NCI-H2171 treated with DMSO at 0.1 percent for 48 hours (cell line): ENCODE results near the gene EVA1A.

Experiments used
- DNase-seq: peaks from one replicate; lab custom pipeline; 2025; lab: John Stamatoyannopoulos, UW

Gene EVA1A

DNA sequence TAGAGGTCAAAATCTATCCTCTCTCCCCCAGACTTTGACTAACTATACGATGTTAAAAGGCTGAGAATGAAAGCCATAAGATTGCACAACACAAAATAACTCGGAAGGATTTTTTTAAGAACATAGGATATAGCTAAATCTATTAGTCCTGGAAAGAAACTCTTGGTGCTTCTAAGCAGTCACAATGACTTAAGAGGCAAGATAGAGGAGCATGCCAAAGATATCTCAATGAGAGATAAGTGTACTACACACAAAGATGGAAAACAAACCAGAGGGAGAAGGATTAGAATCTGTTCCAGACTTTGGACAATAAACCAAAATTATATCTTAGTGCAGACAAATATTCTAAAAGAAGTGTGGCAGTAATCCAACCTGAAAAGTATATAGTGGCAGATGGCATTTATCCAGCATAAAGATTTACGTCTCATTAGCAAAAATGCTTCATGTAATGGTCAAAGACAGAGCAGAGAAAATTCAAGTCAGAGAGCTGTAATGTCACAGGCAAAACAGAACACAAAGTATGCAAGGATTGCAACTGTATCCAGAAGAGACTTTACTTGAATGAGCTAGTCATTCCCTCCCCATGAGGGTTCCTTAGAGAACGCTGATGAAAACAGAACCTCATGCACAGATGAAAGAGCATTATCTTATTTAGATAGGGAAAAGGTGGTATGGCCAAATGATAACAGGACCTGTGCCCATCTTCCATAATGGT lies 28.8 kb upstream of the EVA1A start:
- DNase-seq = no peak

DNA sequence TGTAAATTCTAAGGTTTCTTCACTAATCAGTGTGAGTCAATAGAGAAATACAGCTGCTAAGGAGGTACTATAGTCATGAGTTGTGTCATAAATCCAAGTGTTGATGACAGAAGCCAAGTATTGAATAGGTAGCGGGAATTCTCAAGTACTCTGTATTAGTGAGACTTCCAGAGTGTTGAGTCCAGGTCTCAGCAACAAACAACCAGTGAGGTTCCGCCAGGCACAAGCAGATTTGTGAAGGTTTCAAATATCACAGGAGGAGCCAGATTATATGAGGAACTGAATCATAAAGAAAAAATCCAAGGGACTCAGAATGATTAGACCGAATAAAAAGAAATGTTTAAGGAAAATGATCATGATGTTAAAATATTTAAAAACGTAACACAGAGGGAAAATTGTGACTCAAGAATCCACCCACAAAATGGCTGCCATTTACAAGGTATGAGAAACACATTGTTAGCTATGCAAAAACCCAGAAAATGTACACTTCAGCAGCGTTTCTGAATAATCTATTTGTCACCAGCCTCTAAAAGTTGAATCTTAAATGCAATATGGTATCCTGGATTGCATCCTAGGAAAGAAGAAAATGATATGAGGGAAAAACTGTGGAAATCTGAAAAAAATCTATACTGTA lies 27.3 kb upstream of the EVA1A start:
- DNase-seq = no peak

DNA sequence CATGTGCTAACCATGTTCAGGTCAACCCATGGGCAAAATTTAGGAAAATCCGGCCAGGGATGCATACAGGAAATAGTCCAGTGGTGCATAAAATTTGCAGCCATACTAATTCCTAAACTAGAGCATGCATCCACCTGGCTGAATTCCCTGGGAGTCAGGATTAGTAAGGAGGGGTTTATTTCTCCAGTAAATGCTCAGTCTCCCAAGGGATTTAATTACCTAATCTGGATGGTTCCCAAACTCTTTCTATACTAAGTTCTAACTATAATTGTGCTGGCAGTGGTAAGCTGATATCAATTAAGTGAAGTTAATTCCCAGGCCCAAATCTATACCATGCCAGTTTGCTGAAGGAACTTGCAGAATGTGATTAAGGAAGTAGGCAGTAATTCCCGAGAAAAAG lies 26.2 kb upstream of the EVA1A start:
- DNase-seq = peak; percentile 41

DNA sequence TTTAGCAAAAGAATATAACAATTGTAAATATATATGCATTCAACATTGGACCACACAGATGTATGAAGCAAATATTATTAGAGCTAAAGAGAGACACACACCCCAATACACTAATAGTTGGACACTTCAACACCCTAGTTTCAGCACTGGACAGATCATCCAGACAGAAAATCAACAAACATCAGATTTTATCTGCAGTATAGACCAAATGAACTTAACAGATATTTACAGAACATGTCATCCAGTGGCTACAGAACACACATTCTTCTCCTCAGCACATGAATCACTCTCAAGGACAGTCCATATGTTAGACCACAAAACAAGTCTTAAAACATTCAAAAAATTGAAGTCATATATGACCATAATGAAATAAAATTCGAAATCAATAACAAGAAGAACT lies 22.1 kb upstream of the EVA1A start:
- no peak for DNase-seq

DNA sequence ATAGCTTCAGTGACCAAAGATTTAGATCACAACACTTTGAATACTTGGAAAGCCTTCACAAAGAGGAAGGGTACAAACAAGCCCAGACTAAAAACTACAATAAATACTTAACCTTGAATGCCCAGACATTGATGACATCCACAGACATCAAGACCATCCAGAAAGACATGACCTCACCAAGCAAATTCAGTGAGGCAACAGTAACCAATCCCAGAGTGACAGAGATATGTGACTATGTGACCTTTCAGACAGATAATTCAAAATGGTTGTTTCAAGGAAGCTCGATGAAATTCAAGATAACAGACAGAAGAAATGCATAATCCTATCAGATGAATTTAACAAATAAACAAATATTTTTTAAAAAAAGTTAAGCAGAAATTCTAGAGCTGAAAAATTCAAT lies 19.9 kb upstream of the EVA1A start:
- DNase-seq = no peak

DNA sequence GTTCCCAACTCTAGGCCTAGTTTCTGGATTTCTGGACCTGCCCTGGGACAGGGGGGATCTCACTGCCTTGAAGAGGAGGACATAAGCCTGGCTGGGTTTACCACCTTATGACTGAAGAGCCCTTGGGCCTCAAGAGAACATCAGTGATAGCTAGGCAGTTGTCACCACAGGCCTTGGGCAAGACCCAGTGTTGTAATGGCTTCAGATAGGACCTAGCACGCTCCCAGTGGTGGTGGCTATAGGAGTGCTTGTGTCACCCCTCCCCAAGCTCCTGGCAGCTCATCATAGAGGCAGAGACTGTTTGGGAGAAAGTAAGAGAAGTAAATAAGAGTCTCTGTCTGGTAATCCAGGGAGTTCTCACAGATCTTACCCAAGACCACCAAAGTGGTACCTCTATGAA lies 19.4 kb upstream of the EVA1A start:
- no peak for DNase-seq

DNA sequence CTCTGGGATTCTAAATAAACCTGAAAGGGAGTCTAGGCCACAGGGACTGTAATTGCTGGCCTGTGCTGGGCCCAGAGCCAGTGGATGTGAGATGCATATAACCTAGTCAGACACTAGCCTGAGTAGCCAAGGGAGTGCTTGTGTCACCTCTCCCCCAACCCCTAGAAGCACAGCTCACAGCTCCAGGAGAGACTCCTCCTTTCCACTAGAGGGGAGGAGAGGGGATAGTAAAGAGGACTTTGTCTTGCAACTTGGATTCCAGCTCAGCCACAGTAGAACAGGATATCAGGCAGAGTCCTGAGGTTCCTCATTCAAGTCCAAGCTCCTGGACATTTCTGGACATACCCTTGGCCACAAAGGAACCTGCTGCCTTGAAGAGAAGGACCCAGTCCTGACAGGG lies 18.4 kb upstream of the EVA1A start:
- no peak for DNase-seq

DNA sequence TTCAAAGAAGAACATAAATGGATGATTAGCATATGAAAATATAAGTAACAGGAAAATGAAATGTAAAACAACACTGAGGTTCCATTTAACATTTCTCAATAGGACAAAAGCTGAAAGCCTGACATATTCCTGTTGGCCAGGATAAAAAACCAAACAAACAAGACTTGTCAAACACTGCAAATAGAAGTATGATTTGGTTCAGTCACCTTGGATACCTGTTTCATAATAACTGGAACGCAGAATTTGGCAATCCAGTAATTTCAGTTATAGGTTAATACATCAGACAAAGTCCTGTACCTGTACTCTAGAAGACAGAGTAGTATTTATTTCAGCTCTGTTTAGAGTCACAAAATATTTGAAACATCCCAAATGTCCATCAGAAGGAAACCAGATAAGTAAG lies 16.5 kb upstream of the EVA1A start:
- DNase-seq = no peak

DNA sequence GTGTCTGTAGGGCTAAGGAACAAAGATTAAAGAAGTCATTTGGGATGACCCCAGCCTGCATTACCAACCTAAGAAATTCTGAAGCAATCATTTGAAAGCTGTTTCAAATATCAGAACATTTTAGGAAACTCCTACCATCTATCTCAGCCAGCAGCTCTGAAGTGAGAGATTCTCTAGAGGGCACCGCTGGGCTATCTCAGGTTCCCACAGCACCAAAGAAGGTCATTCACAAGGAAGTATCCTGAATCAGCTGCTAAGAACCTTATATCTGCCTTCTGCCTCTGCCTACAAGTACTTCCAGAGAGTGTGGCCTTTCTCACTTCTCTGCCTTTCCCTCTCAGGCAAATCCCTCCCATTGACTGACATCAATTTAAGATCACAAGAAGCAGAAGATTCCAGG lies 13.4 kb upstream of the EVA1A start:
- DNase-seq = no peak

DNA sequence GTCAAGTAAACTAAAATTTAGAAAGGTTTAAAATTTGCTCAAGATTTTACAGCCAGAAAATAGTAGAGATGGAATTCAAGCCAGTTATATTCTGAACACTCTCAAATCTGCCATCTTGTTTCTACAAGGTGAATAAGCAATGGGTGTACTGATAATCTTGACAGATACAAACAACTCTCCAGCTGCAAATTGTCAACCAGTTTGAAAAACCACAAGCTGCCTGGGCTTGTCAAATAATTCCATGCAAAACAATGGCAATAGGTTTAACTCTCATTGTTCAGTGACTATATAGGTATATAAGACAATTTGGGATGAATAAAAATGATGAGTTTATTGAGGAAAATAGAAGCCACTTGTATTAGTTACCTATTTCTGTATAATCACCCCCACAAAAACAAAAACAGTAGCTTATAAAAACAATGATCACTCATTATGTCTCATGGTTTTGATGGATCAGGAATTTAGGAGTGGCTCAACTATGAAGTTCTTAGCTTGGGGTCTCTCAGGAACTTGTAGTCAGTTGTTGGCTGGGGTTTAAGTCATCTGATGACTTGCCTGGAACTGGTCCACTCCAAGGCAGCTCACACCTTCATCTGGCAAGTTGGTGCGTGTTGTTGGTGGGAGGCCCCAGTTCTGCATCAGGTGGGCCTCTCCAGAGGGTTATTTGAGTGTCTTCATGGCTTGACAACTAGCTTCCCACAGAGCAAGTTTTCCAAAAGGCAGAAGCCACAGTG lies 12.6 kb upstream of the EVA1A start:
- no peak for DNase-seq

DNA sequence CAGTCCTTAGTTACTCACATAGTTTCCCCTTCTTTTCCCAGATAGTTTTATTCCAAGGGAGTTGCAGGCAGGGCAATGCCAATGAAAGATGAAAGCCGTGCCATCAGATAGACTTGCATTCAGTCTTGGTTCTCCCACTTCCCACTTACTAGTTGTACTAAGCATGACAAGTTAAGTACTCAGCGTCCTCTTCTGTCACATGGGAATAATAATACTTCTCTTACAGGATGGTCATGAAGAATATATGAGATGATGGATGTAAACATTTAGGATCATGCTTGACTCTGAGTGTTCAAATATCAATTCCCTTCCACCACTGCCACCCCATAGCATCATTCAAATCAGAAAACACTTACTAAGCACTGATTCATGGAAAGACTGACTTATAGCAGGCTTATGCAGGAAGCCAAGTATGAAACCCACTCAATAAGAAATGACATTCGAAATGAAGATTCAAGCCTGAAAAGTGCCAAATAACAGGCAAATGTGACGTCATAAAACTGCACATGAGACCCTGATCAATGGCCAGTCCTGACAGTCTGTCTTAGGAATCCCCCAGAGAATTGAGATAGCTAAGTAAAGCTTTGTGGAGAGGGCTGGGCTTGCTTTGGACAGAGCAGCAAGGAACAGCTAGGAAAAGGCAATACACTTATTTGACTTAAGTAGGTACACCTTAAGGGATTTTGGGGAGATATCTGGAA lies 11.1 kb upstream of the EVA1A start:
- DNase-seq = no peak

DNA sequence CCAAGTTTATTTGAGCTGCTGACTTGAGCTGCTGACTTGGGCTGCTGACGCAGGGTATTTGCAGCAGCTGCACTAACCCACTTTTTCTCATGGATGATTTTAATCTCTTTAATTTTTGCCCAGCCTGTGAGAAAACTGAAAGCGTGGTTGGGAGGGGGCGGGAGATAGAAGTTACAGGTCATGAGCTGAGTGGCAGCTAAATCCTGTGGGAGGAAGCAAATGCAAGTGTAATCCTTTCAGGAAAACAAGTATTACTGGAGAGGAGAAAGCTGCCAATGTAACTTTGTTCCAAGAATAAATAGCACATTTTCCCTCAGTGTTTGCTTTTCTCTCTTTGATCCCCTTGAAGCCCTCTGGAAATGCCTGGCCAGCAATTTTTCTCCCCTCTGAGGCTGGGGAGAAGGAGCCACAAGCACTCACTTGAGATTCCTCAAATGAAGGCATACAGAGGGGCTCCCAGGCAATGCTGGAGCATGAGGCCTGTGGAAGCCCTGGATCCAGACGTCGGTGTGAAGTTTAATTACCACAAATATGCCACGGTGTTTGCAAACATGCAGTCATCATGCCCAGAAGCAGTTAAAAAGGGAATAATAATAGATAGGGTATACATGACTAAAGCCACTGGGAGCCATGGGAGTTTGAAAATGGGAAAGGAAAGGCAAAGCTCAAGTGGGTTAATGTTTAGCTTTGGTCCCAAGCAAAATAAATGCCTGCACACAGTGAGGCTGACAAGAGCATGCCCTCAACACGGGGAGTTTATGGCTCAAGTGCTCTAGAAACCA lies 10.4 kb upstream of the EVA1A start:
- DNase-seq = no peak

DNA sequence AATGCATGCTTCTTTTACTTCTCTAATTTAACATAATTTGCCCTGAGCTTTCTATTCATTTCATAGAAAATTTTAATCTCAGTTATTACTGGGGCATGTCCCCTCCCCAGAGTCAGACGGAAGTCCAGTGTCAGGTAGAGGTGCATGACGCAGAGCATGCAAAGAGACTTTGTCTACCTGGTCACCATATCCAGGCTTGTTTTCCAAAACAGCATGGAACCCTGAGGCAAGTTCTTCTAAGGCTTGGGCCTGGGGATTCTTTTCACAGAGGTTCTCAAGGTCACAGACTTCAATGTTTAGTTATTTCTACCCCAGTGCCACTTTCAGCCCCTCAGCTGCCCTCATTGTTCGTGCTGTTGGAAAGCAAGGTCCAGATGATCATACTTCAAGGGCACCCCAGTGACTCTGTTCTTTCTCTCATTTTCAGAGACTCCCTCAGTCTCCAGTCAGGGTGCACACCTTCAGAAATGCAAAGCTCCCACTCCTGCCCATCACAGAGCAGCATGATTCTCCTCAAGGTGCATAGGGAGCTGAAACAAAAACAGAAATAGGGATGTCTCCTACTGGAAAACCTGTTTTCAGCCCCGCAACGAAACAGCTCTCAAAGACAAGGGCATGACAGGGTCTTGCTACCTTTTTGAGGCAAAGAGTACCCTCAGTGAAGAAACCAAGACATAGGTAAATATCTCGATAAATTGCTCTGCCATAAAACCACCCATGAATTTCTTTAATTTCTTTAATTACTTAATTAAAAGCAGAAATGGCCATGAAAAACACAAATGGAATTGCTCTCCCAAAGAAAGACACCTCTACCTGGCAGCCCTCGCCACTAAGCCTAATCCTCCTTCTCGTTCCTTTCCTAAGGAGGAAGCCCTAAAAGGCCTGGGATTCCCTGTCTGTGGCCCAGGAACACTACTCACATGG lies 9.5 kb upstream of the EVA1A start:
- DNase-seq = no peak

DNA sequence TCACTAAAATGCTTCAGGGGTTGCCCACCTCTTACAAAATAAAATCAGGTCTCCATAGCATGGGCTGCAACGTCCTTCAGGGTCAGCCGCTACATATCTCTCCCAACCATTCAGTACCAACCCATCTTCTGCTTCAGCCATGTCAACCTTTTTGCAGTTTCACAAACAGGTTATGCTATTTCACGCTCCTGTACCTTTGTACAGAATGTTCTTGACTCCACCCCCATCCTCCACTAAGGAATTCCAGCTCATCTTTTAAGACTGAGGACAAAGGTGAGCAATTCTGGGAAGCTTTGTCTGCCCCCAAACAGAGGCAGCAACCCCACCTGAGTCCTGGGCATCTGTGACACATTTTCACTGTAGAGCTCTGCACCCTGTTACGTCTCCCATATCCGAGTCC lies 8.8 kb upstream of the EVA1A start:
- DNase-seq = no peak

DNA sequence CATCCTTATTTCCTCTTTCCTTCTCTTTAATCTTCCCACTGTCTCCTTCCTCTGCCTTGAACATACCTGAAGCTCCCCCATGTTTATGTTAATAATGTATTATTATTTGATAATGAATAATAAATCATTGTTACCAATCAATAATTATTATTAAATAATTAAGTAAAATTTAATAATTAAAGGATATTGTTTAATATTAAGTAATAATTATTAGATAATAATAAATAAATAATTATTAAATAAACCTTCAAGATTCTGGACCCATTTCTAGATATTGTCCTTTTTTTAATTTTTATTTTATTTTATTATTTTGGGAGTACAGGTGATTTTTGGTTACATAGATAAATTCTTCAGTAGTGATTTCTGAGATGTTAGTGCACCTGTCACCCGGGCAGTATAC lies 7.4 kb upstream of the EVA1A start:
- no peak for DNase-seq

DNA sequence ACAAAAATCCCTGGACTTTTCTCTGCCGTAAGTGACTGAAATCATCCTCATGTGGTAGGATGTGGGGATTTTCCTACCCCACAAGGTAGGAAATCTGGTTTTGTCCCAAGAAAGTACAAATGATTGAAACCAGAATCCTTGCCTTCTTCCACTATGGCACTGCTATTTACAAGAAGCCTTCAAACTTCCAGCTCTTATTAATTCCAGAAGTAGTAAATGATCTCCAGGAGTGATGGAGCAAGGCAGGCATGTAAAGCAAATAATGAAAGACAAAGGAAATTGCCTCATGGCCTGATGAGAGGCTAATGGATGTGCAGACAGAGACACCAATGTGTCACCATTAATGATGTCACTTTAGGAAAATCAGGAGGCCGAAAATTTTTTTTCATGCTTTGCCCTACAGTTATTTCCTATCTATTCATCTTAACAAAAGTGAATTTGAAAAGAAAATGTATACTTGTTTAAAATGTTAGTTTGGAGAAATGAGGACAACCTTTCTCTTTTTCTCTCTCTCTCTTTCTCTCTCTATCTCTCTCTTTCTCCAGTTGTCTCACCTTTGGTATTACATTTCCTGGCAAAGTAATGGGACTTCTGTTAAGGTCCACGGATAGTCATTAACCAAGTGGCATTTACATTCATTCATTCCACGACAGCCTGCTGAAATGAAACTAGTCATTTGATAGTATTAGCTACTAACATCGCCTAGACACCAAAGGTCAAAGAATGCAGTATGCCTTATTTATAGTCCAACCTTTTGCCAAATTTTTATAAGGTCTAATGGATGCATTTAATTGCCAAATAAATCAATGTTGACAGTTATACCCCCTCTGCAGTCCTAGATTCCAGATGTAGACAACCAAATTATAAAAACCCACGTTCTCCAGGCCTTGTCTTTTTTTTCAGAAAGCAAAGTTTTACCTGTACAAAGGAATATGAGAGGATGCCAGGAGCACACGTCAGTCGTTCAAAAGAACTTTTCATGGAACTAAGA lies 5.0 kb upstream of the EVA1A start:
- DNase-seq = no peak

DNA sequence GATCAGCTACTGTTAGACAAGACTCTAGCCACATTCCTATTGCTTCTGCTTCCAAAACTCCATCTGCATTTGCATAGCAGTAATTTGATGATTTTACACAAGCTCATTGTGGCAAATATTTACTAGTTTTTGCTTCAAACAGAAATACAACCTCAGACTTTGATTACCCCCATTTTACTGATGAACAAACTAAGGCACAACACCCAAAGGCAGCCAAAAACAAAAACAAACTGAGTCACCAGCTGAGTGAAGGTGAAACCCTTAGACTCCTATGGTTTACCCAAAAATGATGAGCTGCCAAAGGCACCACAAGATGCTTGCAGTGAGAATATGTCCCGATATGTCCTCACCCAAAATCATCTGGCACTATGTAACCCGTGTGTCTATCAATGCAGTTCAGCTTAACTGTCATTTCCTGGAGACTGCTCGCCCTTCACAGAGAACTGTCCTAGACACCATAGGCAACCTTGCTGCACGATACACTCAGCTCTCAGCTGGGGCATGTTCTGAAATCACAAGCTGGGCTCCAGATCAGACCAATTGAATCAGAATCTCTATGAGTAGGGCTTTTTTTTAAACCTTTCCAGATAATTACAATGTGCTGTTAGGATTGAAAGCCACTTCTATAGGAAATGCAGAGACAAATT lies 4.1 kb upstream of the EVA1A start:
- no peak for DNase-seq

DNA sequence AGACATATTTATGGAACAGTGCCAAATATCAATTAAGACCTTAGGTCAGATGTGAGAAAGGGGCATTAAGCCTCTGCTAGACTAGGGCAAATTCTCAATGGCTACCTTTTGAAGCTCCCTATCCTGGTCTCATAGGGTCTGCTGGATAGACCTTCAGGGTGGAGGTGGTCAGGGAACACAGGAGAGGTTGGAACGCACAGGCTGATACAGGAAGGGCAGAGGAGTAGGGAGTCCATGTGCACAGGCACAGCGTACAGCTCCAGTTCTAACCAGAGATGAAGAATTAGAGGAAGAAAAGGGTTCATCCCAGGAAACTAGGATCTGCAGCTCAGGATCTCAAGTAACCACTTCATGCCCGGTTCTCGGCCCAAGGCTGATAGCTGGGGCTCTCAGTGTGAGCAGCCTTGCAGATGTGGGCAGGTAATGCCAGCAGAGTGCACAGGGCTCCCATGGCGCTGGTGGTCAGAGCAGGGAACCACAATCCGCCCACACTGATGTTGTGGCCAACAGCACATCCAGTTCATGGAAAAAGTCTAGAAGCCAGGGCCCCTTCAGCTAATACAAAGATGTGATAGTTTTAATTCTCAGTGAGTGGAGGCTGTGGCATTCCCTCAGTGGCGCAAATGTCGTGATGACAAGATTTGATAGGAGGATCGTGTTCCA lies 3.4 kb upstream of the EVA1A start:
- no peak for DNase-seq

DNA sequence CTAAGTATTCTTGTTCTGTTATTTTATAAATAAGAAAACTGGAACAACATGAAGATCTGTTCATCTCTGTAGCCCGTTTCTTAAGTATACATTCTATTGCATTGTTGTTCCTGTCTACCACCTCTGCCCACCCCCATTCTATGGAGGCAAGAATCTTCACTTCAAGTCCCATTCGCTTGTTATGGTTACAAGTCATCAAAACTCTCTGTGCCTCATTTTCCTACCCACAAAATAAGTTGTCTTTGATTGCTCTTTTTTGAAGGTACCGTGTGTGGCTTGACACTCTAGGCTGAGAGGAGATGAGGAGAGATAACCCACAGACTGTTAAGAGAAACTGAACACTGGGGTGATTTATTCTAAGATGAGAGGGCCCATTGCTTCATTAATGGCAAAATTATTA lies 2.9 kb upstream of the EVA1A start:
- DNase-seq = no peak
